Measurements from ENCODE around the gene GALNT17.

Gene GALNT17

GRCh38 chr7:71495828-71496227, 363.9 kb downstream of the GALNT17 start:
- peaks cover 9% of the 10 kb centered on the region for H3K27me3 Mint-ChIP-seq (ENCODE audit: low read depth, poor library complexity)
- no peak overlapping the region for H3K27ac Mint-ChIP-seq
- no peaks in the 10 kb centered on the region for H3K36me3 Mint-ChIP-seq (ENCODE audit: low read depth)
- DNase-seq, result no peak
- TF ChIP-seq CTCF (IDR thresholded peaks at IDR 0.05), result no peak
- no peaks in the 10 kb centered on the region for H3K9me3 Mint-ChIP-seq
- H3K4me1 Mint-ChIP-seq, result peaks cover 12% of the 10 kb centered on the region
- no peak overlapping the region for H3K4me3 Mint-ChIP-seq

- Mint-ChIP-seq H3K4me1 (peaks cover 13% of the 10 kb centered on the region), H3K27ac (peak overlapping the region; percentile 47), H3K9me3 (no peaks in the 10 kb centered on the region), H3K36me3 (ENCODE audit: low read depth) (no peaks in the 10 kb centered on the region), H3K27me3 (ENCODE audit: low read depth, poor library complexity) (peaks cover 6% of the 10 kb centered on the region), H3K4me3 (no peak overlapping the region)
- no peak for TF ChIP-seq CTCF (IDR thresholded peaks at IDR 0.05)
- no peak for DNase-seq
Measured at GRCh38 chr7:71497256-71497946, 365.5 kb downstream of the GALNT17 start.

GRCh38 chr7:71498381-71498780, 366.4 kb downstream of the GALNT17 start:
- H3K27ac Mint-ChIP-seq, result no peak overlapping the region
- H3K9me3 Mint-ChIP-seq, result no peaks in the 10 kb centered on the region
- H3K4me1 Mint-ChIP-seq, result peaks cover 13% of the 10 kb centered on the region
- no peak overlapping the region for H3K4me3 Mint-ChIP-seq
- DNase-seq, result no peak
- no peak for TF ChIP-seq CTCF (IDR thresholded peaks at IDR 0.05)
- H3K27me3 Mint-ChIP-seq (ENCODE audit: low read depth, poor library complexity), result peaks cover 4% of the 10 kb centered on the region
- no peaks in the 10 kb centered on the region for H3K36me3 Mint-ChIP-seq (ENCODE audit: low read depth)

- Mint-ChIP-seq H3K27me3 (ENCODE audit: low read depth, poor library complexity) (peaks cover 8% of the 10 kb centered on the region), H3K27ac (no peak overlapping the region), H3K4me3 (no peak overlapping the region), H3K4me1 (peaks cover 27% of the 10 kb centered on the region), H3K9me3 (peaks cover 7% of the 10 kb centered on the region), H3K36me3 (ENCODE audit: low read depth) (no peaks in the 10 kb centered on the region)
- DNase-seq, result no peak
- TF ChIP-seq CTCF (IDR thresholded peaks at IDR 0.05), result no peak
Measured at GRCh38 chr7:71504697-71505441, 372.9 kb downstream of the GALNT17 start.

GRCh38 chr7:71506822-71507221, 374.9 kb downstream of the GALNT17 start:
- peaks cover 23% of the 10 kb centered on the region for H3K4me1 Mint-ChIP-seq
- no peak for DNase-seq
- H3K4me3 Mint-ChIP-seq, result no peak overlapping the region
- TF ChIP-seq CTCF (IDR thresholded peaks at IDR 0.05), result no peak
- no peaks in the 10 kb centered on the region for H3K36me3 Mint-ChIP-seq (ENCODE audit: low read depth)
- peaks cover 7% of the 10 kb centered on the region for H3K9me3 Mint-ChIP-seq
- H3K27ac Mint-ChIP-seq, result no peak overlapping the region
- peaks cover 4% of the 10 kb centered on the region for H3K27me3 Mint-ChIP-seq (ENCODE audit: low read depth, poor library complexity)
